ENCODE data around the gene HK3.
"Not testable (repeated sequence)": the region's sequence is repeated elsewhere in the genome, so short reads cannot be mapped to it uniquely, and the experiment has no call there.

The HK3 gene

GRCh38 chr5:176884571-176884890, 14.6 kb downstream of the HK3 start:
- in situ Hi-C loops (cut with MboI; ENCODE audit: low sequenced_read_pairs): no loop called here

GRCh38 chr5:176883700-176884570, 15.2 kb downstream of the HK3 start:
- in situ Hi-C loops (cut with MboI; ENCODE audit: low sequenced_read_pairs): no loop called here

- in situ Hi-C loops (cut with MboI; ENCODE audit: low sequenced_read_pairs): no loop called here
These were observed 16.6 kb downstream of the HK3 start for GRCh38 chr5:176882567-176882903.

- in situ Hi-C loops (cut with MboI; ENCODE audit: low sequenced_read_pairs): no loop called here
These were observed 17.2 kb downstream of the HK3 start for GRCh38 chr5:176881816-176882566.

DNA sequence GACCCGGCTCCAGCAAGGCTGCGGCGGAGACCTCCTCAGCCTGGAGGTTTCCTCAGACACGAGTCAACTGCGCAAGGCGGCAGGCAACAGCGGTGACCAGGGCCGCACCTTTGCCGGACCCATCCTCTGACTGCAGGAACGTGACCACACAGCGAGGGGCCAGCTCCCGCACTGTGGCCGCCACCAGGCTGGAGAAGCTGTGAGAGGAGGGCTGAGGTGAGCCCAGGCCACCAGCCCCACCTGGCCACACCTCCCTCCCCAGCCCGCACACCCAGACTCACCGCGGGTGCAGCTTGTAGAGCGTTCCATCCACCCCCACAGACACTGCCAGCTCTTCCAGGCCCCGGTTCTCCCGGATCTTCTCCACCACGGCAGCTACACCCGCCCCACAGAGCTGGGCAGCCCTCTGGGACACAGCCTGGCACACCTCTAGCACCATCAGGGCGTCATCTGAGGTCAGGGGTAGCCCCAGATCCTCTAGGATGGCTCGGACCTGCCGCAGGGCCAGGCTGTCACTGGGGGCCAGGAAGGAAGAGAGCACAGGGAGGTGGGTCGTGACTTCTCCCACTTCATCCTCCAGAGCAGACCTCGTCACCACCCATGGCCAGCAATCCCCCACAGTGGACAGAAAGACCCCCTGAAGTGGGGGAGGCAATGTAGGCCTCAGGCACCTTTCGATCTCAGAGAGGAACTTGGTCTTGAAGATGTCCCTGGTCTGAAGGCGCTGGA, 18.0 kb downstream of the HK3 start:
- in situ Hi-C loops (cut with MboI; ENCODE audit: low sequenced_read_pairs): no loop called here

DNA sequence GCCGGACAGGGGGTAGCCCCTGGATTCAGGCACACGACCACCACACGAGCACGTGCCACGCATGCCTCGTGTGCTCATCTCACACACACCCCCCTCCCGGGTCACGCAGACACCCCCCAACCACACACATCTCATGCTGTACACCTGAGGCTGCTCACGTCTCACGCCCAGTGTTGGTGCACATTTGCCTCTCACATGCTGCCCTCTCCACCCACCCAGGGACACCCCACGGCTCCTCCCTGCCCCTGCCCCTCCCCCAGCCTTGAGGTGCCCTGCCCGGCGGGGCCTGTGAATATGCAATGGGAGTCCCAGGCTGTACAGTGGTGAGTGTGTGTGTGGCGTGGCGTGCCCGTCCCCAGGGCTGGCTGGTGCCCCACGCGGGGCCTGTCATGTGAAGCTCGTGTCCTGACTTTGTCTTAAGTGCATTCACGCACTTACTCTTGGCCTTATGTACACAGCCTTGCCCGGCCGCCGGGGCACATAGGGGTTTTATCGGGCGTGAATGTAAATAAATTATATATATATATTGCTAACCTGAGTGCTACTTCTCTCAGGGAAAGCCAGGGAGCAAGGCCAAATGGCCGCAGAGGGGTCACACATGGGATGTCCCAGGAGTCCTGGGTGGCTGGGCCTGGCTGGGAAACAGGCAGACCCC, 18.7 kb downstream of the HK3 start:
- in situ Hi-C loops (cut with MboI; ENCODE audit: low sequenced_read_pairs): no loop called here

GRCh38 chr5:176879663-176880361, 19.3 kb downstream of the HK3 start:
- in situ Hi-C loops (cut with MboI; ENCODE audit: low sequenced_read_pairs): no loop called here

GRCh38 chr5:176878906-176879662, 20.1 kb downstream of the HK3 start:
- in situ Hi-C loops (cut with MboI; ENCODE audit: low sequenced_read_pairs): no loop called here

- in situ Hi-C loops (cut with MboI; ENCODE audit: low sequenced_read_pairs): no loop called here
These were observed 20.7 kb downstream of the HK3 start for GRCh38 chr5:176878463-176878862.

GRCh38 chr5:176877793-176878331, 21.3 kb downstream of the HK3 start:
- in situ Hi-C loops (cut with MboI; ENCODE audit: low sequenced_read_pairs): no loop called here

DNA sequence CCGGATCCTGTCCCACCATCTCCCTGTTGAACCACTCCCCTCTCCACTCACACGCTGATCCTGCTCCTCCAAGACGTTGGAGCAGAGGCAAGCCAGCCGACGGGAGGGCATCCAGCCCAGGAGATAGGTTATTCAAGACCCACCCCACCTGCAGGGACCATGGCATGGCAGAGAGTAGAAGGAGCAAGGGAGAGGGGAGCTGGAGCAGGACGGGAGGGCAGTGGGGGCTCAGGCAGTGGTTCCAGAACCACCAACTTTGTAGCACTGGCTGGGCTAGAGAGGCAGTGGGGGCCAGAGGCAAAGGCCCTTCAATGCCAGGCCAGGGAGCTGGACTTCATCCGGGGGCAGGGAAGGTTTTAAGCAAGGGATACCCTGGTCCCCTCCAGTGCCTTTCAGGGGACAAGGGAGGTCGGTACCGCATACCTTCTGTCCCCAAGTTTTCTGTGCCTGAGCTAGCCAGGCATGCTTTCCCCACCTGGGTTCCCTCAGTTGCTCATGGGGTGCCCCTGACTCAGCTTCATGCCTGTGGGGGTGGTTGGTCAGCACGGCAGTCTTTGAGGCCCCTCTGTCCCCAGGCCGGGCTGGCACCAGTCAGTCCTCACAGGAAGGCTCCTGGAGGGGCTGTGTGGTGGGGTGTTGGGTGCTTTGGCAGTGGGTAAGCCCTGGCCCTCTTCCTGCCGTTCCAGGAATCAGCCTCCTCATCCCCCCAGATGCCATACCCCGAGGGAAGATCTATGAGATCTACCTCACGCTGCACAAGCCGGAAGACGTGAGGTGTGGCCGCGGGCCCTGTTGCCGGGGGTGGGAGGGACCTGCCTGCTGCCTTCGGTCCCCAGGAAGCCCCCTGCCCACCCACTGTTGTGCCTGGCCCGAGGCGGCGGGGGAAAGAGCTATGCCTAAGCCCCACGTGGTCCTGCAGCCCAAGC, 22.4 kb downstream of the HK3 start:
- in situ Hi-C loops (cut with MboI; ENCODE audit: low sequenced_read_pairs): no loop called here

DNA sequence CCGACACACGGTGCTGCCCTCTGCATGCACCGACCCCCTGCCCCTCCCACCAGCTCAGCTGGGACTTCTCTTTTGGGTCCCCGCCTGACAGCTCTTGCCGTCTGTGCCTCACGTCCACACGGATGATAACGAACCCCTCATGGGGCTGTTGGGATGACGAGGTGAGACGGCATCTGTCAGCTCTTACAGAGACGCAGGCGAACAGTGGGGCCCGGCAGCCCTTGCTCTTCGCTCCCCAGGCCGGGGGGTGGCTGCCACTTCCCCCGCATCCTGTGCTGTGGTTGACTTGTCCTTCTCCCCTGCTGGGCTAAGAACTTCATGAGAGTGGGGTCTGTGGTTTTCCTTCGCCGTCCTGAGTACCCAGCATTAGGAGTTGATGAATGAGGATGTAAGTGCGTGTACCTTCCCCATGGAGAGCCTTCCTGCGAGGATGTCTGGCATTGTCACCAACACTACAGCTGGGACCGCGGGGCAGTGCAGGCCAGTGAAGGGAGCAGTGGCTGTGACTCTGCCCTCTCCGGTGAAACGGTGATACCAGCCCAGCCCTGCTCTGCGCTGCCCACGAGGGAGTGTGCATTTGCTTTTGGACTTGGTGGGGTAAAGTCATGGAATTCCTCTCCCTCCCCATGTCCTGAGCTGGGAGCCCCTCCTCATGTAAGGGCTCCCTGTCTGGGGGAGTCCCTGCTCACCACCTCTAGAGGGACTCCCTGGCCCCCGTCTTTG, 23.2 kb downstream of the HK3 start:
- in situ Hi-C loops (cut with MboI; ENCODE audit: low sequenced_read_pairs): no loop called here

DNA sequence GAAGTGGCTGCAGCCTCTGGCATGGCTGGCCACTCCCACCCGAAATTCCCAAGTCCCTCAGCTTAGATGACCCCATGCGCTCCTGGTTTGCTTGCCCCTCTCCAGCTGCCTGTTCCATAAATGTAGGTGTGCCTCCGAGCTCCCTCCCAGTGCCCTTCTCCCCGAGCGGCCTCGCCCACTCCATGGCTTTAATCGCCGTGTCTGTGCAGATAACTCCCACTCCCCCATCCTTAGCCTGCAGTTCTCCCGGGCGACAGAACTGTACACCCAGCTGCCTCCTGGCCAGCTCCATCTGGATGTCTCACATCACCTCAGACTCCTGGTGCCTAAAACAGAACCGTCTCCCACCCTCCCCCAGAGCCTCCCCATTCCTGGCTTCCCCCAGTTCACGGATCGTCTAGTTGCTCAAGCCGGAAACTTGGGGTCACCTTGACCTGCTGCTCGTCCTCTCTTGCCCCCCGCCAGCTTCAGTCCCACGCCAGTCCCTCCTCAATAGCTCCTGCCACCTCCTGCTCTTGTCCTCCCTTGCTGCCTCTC, 24.1 kb downstream of the HK3 start:
- in situ Hi-C loops (cut with MboI; ENCODE audit: low sequenced_read_pairs): no loop called here

DNA sequence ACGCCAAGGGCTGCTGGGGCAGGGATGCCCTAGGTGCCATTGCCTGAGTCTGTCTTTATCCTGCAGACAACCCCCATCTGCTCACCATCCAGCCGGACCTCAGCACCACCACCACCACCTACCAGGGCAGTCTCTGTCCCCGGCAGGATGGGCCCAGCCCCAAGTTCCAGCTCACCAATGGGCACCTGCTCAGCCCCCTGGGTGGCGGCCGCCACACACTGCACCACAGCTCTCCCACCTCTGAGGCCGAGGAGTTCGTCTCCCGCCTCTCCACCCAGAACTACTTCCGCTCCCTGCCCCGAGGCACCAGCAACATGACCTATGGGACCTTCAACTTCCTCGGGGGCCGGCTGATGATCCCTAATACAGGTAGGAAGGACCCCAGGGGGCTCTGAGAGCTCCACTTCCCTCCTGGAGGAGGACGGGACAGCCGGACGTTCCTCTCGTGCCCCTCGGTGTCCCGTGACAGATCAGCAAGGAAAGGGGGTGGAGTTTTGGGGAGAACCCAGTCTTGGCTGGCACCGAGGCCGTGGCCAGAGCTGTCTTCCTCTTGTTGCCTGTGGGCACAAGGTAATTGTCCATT, 24.9 kb downstream of the HK3 start:
- in situ Hi-C loops (cut with MboI; ENCODE audit: low sequenced_read_pairs): no loop called here

DNA sequence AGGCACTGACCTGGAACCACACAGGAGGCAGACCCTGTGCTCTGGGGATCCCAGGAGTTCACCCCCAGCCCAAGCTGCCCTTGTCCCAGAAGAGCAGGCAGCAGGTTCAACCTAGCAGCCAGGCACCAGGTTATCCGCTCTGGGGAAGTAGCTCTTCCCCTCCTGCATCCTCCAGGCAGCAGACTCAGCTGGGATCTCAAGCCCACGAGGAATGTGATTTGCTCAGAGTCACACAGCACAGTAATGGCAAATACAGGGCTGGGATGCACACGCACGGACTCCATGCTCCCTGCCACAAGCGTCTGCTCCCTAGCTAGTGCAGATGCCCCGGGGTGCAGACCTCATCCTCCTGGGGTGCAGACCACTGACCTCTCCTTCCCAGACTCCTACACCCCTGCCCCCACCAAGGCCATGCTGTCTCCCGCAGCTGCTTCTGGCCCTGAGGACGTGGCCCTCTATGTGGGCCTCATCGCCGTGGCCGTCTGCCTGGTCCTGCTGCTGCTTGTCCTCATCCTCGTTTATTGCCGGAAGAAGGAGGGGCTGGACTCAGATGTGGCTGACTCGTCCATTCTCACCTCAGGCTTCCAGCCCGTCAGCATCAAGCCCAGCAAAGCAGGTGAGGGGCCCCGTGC, 25.5 kb downstream of the HK3 start:
- in situ Hi-C loops (cut with MboI; ENCODE audit: low sequenced_read_pairs): no loop called here

GRCh38 chr5:176873011-176873410, 26.1 kb downstream of the HK3 start:
- in situ Hi-C loops (cut with MboI; ENCODE audit: low sequenced_read_pairs): not testable (repeated sequence)

- in situ Hi-C loops (cut with MboI; ENCODE audit: low sequenced_read_pairs): not testable (repeated sequence)
These were observed 26.6 kb downstream of the HK3 start for GRCh38 chr5:176872586-176872985.
